HepG2 (cell line): ENCODE data around the gene FXN. TPM values are rescaled to one million over a fixed set of nuclear protein-coding genes. Genes with fewer than 3 reads are reported as not detected.

ENCODE experiments used
- ATAC-seq: fragments of 200-7000 bp; cut with Tn5 transposase; 3 replicates; pipeline ENCODE4 v1.9.1; 2020; ENCODE audit warnings: mild to moderate bottlenecking, moderate library complexity
- BruUV-seq: library from RNA; stranded (reverse); fragments of 400-500 nt; replicated peaks from 2 replicates; lab custom pipeline; 2021; lab: Mats Ljungman, UMichigan
- CTCF ChIA-PET: fragments of 300-600 bp; formaldehyde crosslinking; extraction: SDS; loops from one replicate; lab custom pipeline; 2021; ENCODE audit warnings: low total read pairs, inconsistent platforms, low intra/inter-chr PET ratio; lab: Yijun Ruan, JAX
- POLR2A ChIA-PET: fragments of 350-600 bp; sonication (Branson Sonifier 250); formaldehyde crosslinking; loops from one replicate; lab custom pipeline; 2020; ENCODE audit warnings: antibody characterized with exemption, inconsistent platforms; lab: Yijun Ruan, JAX
- DNase-seq: peaks from one replicate; pipeline ENCODE4 v3.0.0-alpha.2; 2015; ENCODE audit warnings: low spot score
- FAIRE-seq: peaks from 3 replicates; lab custom pipeline; 2011; peaks lifted over from hg19 to GRCh38; lab: Jason Lieb, UNC
- H2AFZ ChIP-seq: one replicate; pipeline ENCODE4 v1.6.1; 2011; ENCODE audit warnings: low read length, inconsistent platforms
- H3K27ac ChIP-seq: fragments of 300-600 bp; 3 replicates; pipeline ENCODE4 v1.8.0; 2011; ENCODE audit warnings: mixed run types, mild to moderate bottlenecking, mixed read lengths, low read length, inconsistent platforms; ENCODE audit not compliant: insufficient read depth; ENCODE audit errors: extremely low read length
- H3K27me3 ChIP-seq, 2 experiments: fragments of 200-600 bp in 1 of 2; 2 replicates in 1 of 2; 3 replicates in 1 of 2; pipeline versions ENCODE4 v1.6.0 to v1.8.0; 2011; ENCODE audit warnings: low read length in 2 of 2, mild to moderate bottlenecking in 2 of 2, moderate library complexity in 2 of 2, inconsistent platforms in 1 of 2; ENCODE audit not compliant: insufficient read depth in 2 of 2, control insufficient read depth in 1 of 2
- H3K36me3 ChIP-seq, 2 experiments: fragments of 200-600 bp in 1 of 2; replicated peaks in 1 of 2; 2 replicates in 1 of 2; 3 replicates in 1 of 2; pipeline versions ENCODE4 v1.5.1 to v1.8.0; 2011; ENCODE audit warnings: low read length in 2 of 2, inconsistent platforms in 1 of 2; ENCODE audit not compliant: insufficient read depth in 2 of 2, control insufficient read depth in 1 of 2
- H3K4me1 ChIP-seq: 2 replicates; pipeline ENCODE4 v1.5.1; 2012; ENCODE audit warnings: low read length, inconsistent platforms; ENCODE audit not compliant: insufficient read depth
- H3K4me2 ChIP-seq: 2 replicates; pipeline ENCODE4 v1.6.0; 2011; ENCODE audit warnings: low read depth, low read length, inconsistent platforms
- H3K4me3 ChIP-seq, 3 experiments: fragments of 200-600 bp in 1 of 3; sonication (generic), shearing (Covaris generic) in 1 of 3; replicated peaks in 1 of 3; 2 replicates each; pipeline ENCODE4 v1.5.1; 2011 to 2016; ENCODE audit warnings: low read length in 3 of 3, inconsistent platforms in 2 of 3, low read depth in 2 of 3, mild to moderate bottlenecking in 2 of 3, control low read depth in 1 of 3, mixed read lengths in 1 of 3; ENCODE audit not compliant: insufficient read depth in 1 of 3
- H3K79me2 ChIP-seq: one replicate; pipeline ENCODE4 v1.6.1; 2011; ENCODE audit warnings: low read length, inconsistent platforms; ENCODE audit not compliant: insufficient read depth
- H3K9ac ChIP-seq: 2 replicates; pipeline ENCODE4 v1.6.0; 2011; ENCODE audit warnings: mild to moderate bottlenecking, low read depth, low read length, inconsistent platforms; ENCODE audit not compliant: insufficient read depth
- H3K9me3 ChIP-seq: 2 replicates; pipeline ENCODE4 v1.5.1; 2012; ENCODE audit warnings: mild to moderate bottlenecking, low read length
- H4K20me1 ChIP-seq: 2 replicates; pipeline ENCODE4 v1.6.0; 2011; ENCODE audit warnings: inconsistent platforms, mild to moderate bottlenecking, low read length, moderate library complexity; ENCODE audit not compliant: insufficient read depth
- GABPB1 ChIP-seq: IDR thresholded peaks from 2 replicates; pipeline ENCODE4 v1.6.1; 2016; ENCODE audit warnings: mild to moderate bottlenecking, missing genetic modification reagents, moderate library complexity, missing compliant biosample characterization
- MTA1 ChIP-seq: sonication (generic); formaldehyde crosslinking; IDR thresholded peaks from 2 replicates; pipeline ENCODE4 v1.4.0; 2020; ENCODE audit warnings: missing genetic modification reagents, mild to moderate bottlenecking, borderline replicate concordance
- ZNF674 ChIP-seq: sonication (generic); formaldehyde crosslinking; IDR thresholded peaks from 2 replicates; pipeline ENCODE4 v1.5.0; 2020; ENCODE audit warnings: low read depth, mild to moderate bottlenecking, missing genetic modification reagents
- WGBS: methylation state at CpG from one replicate; pipeline ENCODE4 v1.1.6; 2017; ENCODE audit warnings: low lambda C conversion rate; 5-methylcytosine and 5-hydroxymethylcytosine counted together
- in situ Hi-C: cut with HindIII; loops from 2 replicates; pipeline ENCODE4 v1.10.0; 2017; ENCODE audit warnings: low pct_unique_long_range_greater_than_20kb; ENCODE audit not compliant: extremely low pct_ligation_motif_present
- intact Hi-C: fragments of 100-400 bp; cut with micrococcal nuclease; formaldehyde crosslinking; loops from one replicate; pipeline ENCODE4 v1.10.0; 2022; ENCODE audit not compliant: unreplicated experiment
- polyA plus RNA-seq, 8 experiments: library from polyadenylated mRNA; depleted of rRNA in 3 of 8; stranded (reverse) in 7 of 8; unstranded in 1 of 8; fragments of >200 nt; fragmentation: Illumina TruSeq in 4 of 8; extraction: Trizol in 4 of 8; gene quantifications; 2 replicates each; pipeline versions ENCODE4 v1.2.1 to v1.2.3, GENCODE V29; 2011 to 2016; ENCODE audit warnings: low read depth in 4 of 8, missing spikeins in 1 of 8, mixed read lengths in 1 of 8; ENCODE audit not compliant: insufficient read depth in 1 of 8
- total RNA-seq, 5 experiments: library from RNA; depleted of rRNA; stranded (reverse); fragments of >200 nt; fragmentation: Illumina TruSeq; extraction: Trizol; gene quantifications; 2 replicates each; pipeline ENCODE4 v1.2.3, GENCODE V29; 2016; ENCODE audit warnings: low read depth in 1 of 5
- TF ChIP-seq, protein P1 (sequence below): sonication (generic); formaldehyde crosslinking; IDR thresholded peaks from 2 replicates; pipeline ENCODE4 v1.5.1; 2020; ENCODE audit warnings: mild to moderate bottlenecking, missing genetic modification reagents
- TF ChIP-seq, protein P2 (sequence below): sonication (generic); formaldehyde crosslinking; IDR thresholded peaks from 2 replicates; pipeline ENCODE4 v1.4.0; 2020; ENCODE audit warnings: missing genetic modification reagents

Gene FXN
- total and polyA plus RNA-seq, 2 of the 13 experiments (the other 11 are each of a cell fraction or from before 2014, with no cell fraction given) = 24.1 to 26.0 TPM

- 69% methylated on average over 4 of the region's 4 CpGs for WGBS
- POLR2A ChIA-PET = interaction anchor here (1.6 to 1.7 kb wide), 2 partner anchors 14 to 48 kb away, joined by 3 to 7 read pairs; no protein-coding TSS in a partner anchor
- H3K4me2 ChIP-seq = no peak overlapping the region
Observed at GRCh38 chr9:69073103-69073502, 37.6 kb downstream of the FXN start.

More at GRCh38 chr9:69073103-69073502, 37.6 kb downstream of the FXN start:
- Histone ChIP-seq H3K9ac (no peak overlapping the region), H3K79me2 (no peaks in the 10 kb centered on the region), H4K20me1 (no peaks in the 10 kb centered on the region), H3K4me3 (no peak overlapping the region), H3K27ac (no peak overlapping the region), H3K9me3 (no peaks in the 10 kb centered on the region), H3K4me1 (no peaks in the 10 kb centered on the region), H3K27me3 (no peaks in the 10 kb centered on the region), H3K36me3 (peaks cover 10 to 42% of the 10 kb centered on the region in 2 experiments), H2AFZ (no peak overlapping the region)
- no peak for FAIRE-seq
- no peak for DNase-seq
- intact Hi-C loops = no loop called here
- CTCF ChIA-PET = no interaction called here
- ATAC-seq = no peak
- in situ Hi-C loops = no loop called here
- TF ChIP-seq, protein P1, sequence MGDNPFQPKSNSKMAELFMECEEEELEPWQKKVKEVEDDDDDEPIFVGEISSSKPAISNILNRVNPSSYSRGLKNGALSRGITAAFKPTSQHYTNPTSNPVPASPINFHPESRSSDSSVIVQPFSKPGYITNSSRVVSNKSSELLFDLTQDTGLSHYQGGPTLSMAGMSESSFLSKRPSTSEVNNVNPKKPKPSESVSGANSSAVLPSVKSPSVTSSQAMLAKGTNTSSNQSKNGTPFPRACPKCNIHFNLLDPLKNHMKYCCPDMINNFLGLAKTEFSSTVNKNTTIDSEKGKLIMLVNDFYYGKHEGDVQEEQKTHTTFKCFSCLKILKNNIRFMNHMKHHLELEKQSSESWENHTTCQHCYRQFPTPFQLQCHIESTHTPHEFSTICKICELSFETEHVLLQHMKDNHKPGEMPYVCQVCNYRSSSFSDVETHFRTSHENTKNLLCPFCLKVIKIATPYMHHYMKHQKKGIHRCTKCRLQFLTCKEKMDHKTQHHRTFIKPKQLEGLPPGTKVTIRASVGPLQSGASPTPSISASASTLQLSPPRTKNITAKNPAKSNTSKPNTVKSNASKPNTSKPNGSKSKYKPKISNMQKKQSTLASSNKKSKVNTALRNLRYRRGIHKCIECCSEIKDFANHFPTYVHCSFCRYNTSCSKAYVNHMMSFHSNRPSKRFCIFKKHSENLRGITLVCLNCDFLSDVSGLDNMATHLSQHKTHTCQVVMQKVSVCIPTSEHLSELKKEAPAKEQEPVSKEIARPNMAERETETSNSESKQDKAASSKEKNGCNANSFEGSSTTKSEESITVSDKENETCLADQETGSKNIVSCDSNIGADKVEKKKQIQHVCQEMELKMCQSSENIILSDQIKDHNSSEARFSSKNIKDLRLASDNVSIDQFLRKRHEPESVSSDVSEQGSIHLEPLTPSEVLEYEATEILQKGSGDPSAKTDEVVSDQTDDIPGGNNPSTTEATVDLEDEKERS (CRISPR knock-in tag) = no peak
- TF ChIP-seq ZNF674 (CRISPR knock-in tag) (no peak), GABPB1 (CRISPR knock-in tag) (no peak), MTA1 (no peak)
- TF ChIP-seq, protein P2, sequence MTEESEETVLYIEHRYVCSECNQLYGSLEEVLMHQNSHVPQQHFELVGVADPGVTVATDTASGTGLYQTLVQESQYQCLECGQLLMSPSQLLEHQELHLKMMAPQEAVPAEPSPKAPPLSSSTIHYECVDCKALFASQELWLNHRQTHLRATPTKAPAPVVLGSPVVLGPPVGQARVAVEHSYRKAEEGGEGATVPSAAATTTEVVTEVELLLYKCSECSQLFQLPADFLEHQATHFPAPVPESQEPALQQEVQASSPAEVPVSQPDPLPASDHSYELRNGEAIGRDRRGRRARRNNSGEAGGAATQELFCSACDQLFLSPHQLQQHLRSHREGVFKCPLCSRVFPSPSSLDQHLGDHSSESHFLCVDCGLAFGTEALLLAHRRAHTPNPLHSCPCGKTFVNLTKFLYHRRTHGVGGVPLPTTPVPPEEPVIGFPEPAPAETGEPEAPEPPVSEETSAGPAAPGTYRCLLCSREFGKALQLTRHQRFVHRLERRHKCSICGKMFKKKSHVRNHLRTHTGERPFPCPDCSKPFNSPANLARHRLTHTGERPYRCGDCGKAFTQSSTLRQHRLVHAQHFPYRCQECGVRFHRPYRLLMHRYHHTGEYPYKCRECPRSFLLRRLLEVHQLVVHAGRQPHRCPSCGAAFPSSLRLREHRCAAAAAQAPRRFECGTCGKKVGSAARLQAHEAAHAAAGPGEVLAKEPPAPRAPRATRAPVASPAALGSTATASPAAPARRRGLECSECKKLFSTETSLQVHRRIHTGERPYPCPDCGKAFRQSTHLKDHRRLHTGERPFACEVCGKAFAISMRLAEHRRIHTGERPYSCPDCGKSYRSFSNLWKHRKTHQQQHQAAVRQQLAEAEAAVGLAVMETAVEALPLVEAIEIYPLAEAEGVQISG (CRISPR knock-in tag) = no peak
- BruUV-seq = no TSS peak
